ENCODE measurements around the gene TBC1D9.

- TF ChIP-seq ZNF274 (IDR thresholded peaks at IDR 0.05; ENCODE audit: low read length) (no peak), ZNF274 (tag by site-specific recombination; IDR thresholded peaks at IDR 0.05; ENCODE audit: borderline replicate concordance) (no peak), PBX3 (CRISPR knock-in tag; IDR thresholded peaks at IDR 0.05) (no peak), CTCF (tag by site-specific recombination; IDR thresholded peaks at IDR 0.05) (no peak), ZNF768 (tag by site-specific recombination; IDR thresholded peaks at IDR 0.05) (no peak), ZNF549 (tag by site-specific recombination; IDR thresholded peaks at IDR 0.05) (no peak), TRIM28 (IDR thresholded peaks at IDR 0.05; ENCODE audit: borderline replicate concordance, low read length) (no peak), ZNF24 (tag by site-specific recombination; IDR thresholded peaks at IDR 0.05) (no peak), YY1 (tag by site-specific recombination; IDR thresholded peaks at IDR 0.05) (no peak), ZBTB21 (tag by site-specific recombination; IDR thresholded peaks at IDR 0.05) (no peak), REST (tag by site-specific recombination; IDR thresholded peaks at IDR 0.05) (no peak)
Measured at GRCh38 chr4:140701071-140701470, 55.1 kb downstream of the TBC1D9 start.

All from HEK293 (cell line).